NCI-H524 treated with DMSO at 0.1 percent for 48 hours (cell line): ENCODE data around the gene NRAP.

Source experiments
- DNase-seq: peaks from one replicate; lab custom pipeline; 2025; lab: John Stamatoyannopoulos, UW

The NRAP gene

GRCh38 chr10:113631684-113632367, 32.0 kb downstream of the NRAP start:
- no peak for DNase-seq

GRCh38 chr10:113630929-113631533, 32.8 kb downstream of the NRAP start:
- DNase-seq, result no peak

- no peak for DNase-seq
Measured at GRCh38 chr10:113628607-113629153, 35.2 kb downstream of the NRAP start.

- DNase-seq, result no peak
Measured at GRCh38 chr10:113627836-113628235, 36.0 kb downstream of the NRAP start.

GRCh38 chr10:113626809-113627355, 37.0 kb downstream of the NRAP start:
- no peak for DNase-seq

GRCh38 chr10:113625461-113626186, 38.2 kb downstream of the NRAP start:
- DNase-seq, result no peak

GRCh38 chr10:113622831-113623230, 41.0 kb downstream of the NRAP start:
- DNase-seq, result no peak

- no peak for DNase-seq
Measured at GRCh38 chr10:113621799-113622198, 42.0 kb downstream of the NRAP start.

- no peak for DNase-seq
Measured at GRCh38 chr10:113620936-113621335, 42.9 kb downstream of the NRAP start.

- no peak for DNase-seq
Measured at GRCh38 chr10:113620511-113620910, 43.3 kb downstream of the NRAP start.

- no peak for DNase-seq
Measured at GRCh38 chr10:113619401-113619800, 44.4 kb downstream of the NRAP start.

GRCh38 chr10:113618338-113618737, 45.5 kb downstream of the NRAP start:
- DNase-seq, result no peak

- DNase-seq, result no peak
Measured at GRCh38 chr10:113617086-113617485, 46.8 kb downstream of the NRAP start.

GRCh38 chr10:113616244-113617074, 47.4 kb downstream of the NRAP start:
- DNase-seq, result no peak

GRCh38 chr10:113613977-113614690, 49.7 kb downstream of the NRAP start:
- no peak for DNase-seq

- DNase-seq, result no peak
Measured at GRCh38 chr10:113613427-113613826, 50.4 kb downstream of the NRAP start.

- no peak for DNase-seq
Measured at GRCh38 chr10:113612154-113612553, 51.7 kb downstream of the NRAP start.

- DNase-seq, result no peak
Measured at GRCh38 chr10:113610631-113611601, 52.9 kb downstream of the NRAP start.

GRCh38 chr10:113609704-113610108, 54.1 kb downstream of the NRAP start:
- no peak for DNase-seq
